ENCODE data around the gene ARTN.

Gene ARTN

GRCh38 chr1:43969416-43969745 is 35.8 kb downstream of the ARTN start:
- no peak for DNase-seq
- Mint-ChIP-seq H3K4me3 (peak overlapping the region; percentile 97), H3K4me1 (peaks cover 29% of the 10 kb centered on the region), H3K27me3 (no peaks in the 10 kb centered on the region), H3K36me3 (ENCODE audit: low read depth) (peaks cover 22% of the 10 kb centered on the region), H3K9me3 (no peaks in the 10 kb centered on the region), H3K27ac (peak overlapping the region; percentile 87)
- no peak for ATAC-seq

GRCh38 chr1:43969746-43970466 is 36.3 kb downstream of the ARTN start, which contains the start of gene DPH2:
Gene DPH2 (plus strand): TSS chr1:43970010. CDS start chr1:43970176, 166 bp downstream.
- ATAC-seq (peak; percentile 96), DNase-seq (peak; percentile 95)
- peaks cover 22% of the 10 kb centered on the region for H3K36me3 Mint-ChIP-seq (ENCODE audit: low read depth)
- H3K27ac Mint-ChIP-seq, result peak within 1 kb of the TSS; percentile 87
- peaks cover 29% of the 10 kb centered on the region for H3K4me1 Mint-ChIP-seq
- H3K4me3 Mint-ChIP-seq, result peak within 1 kb of the TSS; percentile 97
- no peaks in the 10 kb centered on the region for H3K27me3 Mint-ChIP-seq
- no peaks in the 10 kb centered on the region for H3K9me3 Mint-ChIP-seq

GRCh38 chr1:43970502-43970901 is 36.9 kb downstream of the ARTN start:
- Mint-ChIP-seq H3K36me3 (ENCODE audit: low read depth) (peaks cover 22% of the 10 kb centered on the region), H3K4me3 (peak overlapping the region; percentile 97), H3K4me1 (peaks cover 32% of the 10 kb centered on the region), H3K9me3 (no peaks in the 10 kb centered on the region), H3K27me3 (no peaks in the 10 kb centered on the region), H3K27ac (peak overlapping the region; percentile 87)
- no peak for DNase-seq
- ATAC-seq, result no peak

- Mint-ChIP-seq H3K4me1 (peaks cover 36% of the 10 kb centered on the region), H3K27me3 (no peaks in the 10 kb centered on the region), H3K27ac (no peak overlapping the region), H3K36me3 (ENCODE audit: low read depth) (peaks cover 22% of the 10 kb centered on the region), H3K9me3 (no peaks in the 10 kb centered on the region), H3K4me3 (peak overlapping the region; percentile 97)
- no peak for DNase-seq
- ATAC-seq, result no peak
Measured at GRCh38 chr1:43970911-43971310, 37.3 kb downstream of the ARTN start.

- Mint-ChIP-seq H3K4me3 (peak overlapping the region; percentile 97), H3K9me3 (no peaks in the 10 kb centered on the region), H3K27ac (no peak overlapping the region), H3K27me3 (no peaks in the 10 kb centered on the region), H3K36me3 (ENCODE audit: low read depth) (peaks cover 24% of the 10 kb centered on the region), H3K4me1 (peaks cover 41% of the 10 kb centered on the region)
- DNase-seq (no peak), ATAC-seq (no peak)
Measured at GRCh38 chr1:43971336-43971980, 37.9 kb downstream of the ARTN start.

GRCh38 chr1:43973981-43974442 is 40.4 kb downstream of the ARTN start:
- H3K4me1 Mint-ChIP-seq, result peaks cover 63% of the 10 kb centered on the region
- no peaks in the 10 kb centered on the region for H3K27me3 Mint-ChIP-seq
- no peaks in the 10 kb centered on the region for H3K9me3 Mint-ChIP-seq
- H3K27ac Mint-ChIP-seq, result peak overlapping the region; percentile 81
- ATAC-seq (no peak), DNase-seq (no peak)
- peaks cover 44% of the 10 kb centered on the region for H3K36me3 Mint-ChIP-seq (ENCODE audit: low read depth)
- peak overlapping the region; percentile 86 for H3K4me3 Mint-ChIP-seq

GRCh38 chr1:43974443-43975248 is 41.0 kb downstream of the ARTN start, which contains the start of gene ATP6V0B:
Gene ATP6V0B (plus strand): TSS chr1:43974960. CDS start chr1:43975041, 81 bp downstream.
- DNase-seq (peak; percentile 98), ATAC-seq (peak; percentile 68)
- H3K27me3 Mint-ChIP-seq, result no peaks in the 10 kb centered on the region
- H3K9me3 Mint-ChIP-seq, result no peaks in the 10 kb centered on the region
- H3K4me3 Mint-ChIP-seq, result peak within 1 kb of the TSS; percentile 86
- H3K36me3 Mint-ChIP-seq (ENCODE audit: low read depth), result peaks cover 44% of the 10 kb centered on the region
- peak within 1 kb of the TSS; percentile 85 for H3K27ac Mint-ChIP-seq
- H3K4me1 Mint-ChIP-seq, result peaks cover 61% of the 10 kb centered on the region

GRCh38 chr1:43975249-43975961 is 41.8 kb downstream of the ARTN start:
- peak overlapping the region; percentile 86 for H3K4me3 Mint-ChIP-seq
- H3K27me3 Mint-ChIP-seq, result no peaks in the 10 kb centered on the region
- peaks cover 43% of the 10 kb centered on the region for H3K36me3 Mint-ChIP-seq (ENCODE audit: low read depth)
- peaks cover 62% of the 10 kb centered on the region for H3K4me1 Mint-ChIP-seq
- H3K9me3 Mint-ChIP-seq, result no peaks in the 10 kb centered on the region
- H3K27ac Mint-ChIP-seq, result peak overlapping the region; percentile 85
- DNase-seq (peak; percentile 27), ATAC-seq (no peak)

- H3K27ac Mint-ChIP-seq, result peak overlapping the region; percentile 85
- DNase-seq (no peak), ATAC-seq (no peak)
- peak overlapping the region; percentile 86 for H3K4me3 Mint-ChIP-seq
- H3K4me1 Mint-ChIP-seq, result peaks cover 60% of the 10 kb centered on the region
- H3K36me3 Mint-ChIP-seq (ENCODE audit: low read depth), result peaks cover 42% of the 10 kb centered on the region
- H3K27me3 Mint-ChIP-seq, result peaks cover 2% of the 10 kb centered on the region
- H3K9me3 Mint-ChIP-seq, result no peaks in the 10 kb centered on the region
Measured at GRCh38 chr1:43976045-43976444, 42.4 kb downstream of the ARTN start.

- DNase-seq (no peak), ATAC-seq (no peak)
- peaks cover 43% of the 10 kb centered on the region for H3K36me3 Mint-ChIP-seq (ENCODE audit: low read depth)
- H3K27me3 Mint-ChIP-seq, result peaks cover 2% of the 10 kb centered on the region
- H3K4me3 Mint-ChIP-seq, result peak overlapping the region; percentile 86
- H3K27ac Mint-ChIP-seq, result no peak overlapping the region
- H3K4me1 Mint-ChIP-seq, result peaks cover 56% of the 10 kb centered on the region
- H3K9me3 Mint-ChIP-seq, result no peaks in the 10 kb centered on the region
Measured at GRCh38 chr1:43976890-43977289, 43.3 kb downstream of the ARTN start.

- H3K27ac Mint-ChIP-seq, result peak overlapping the region; percentile 70
- peaks cover 42% of the 10 kb centered on the region for H3K36me3 Mint-ChIP-seq (ENCODE audit: low read depth)
- ATAC-seq (no peak), DNase-seq (no peak)
- H3K4me1 Mint-ChIP-seq, result peaks cover 56% of the 10 kb centered on the region
- H3K4me3 Mint-ChIP-seq, result peak overlapping the region; percentile 86
- peaks cover 2% of the 10 kb centered on the region for H3K27me3 Mint-ChIP-seq
- no peaks in the 10 kb centered on the region for H3K9me3 Mint-ChIP-seq
Measured at GRCh38 chr1:43977376-43978263, 44.0 kb downstream of the ARTN start.

GRCh38 chr1:43978264-43978550 is 44.6 kb downstream of the ARTN start:
- H3K36me3 Mint-ChIP-seq (ENCODE audit: low read depth), result peaks cover 42% of the 10 kb centered on the region
- no peak for ATAC-seq
- H3K27me3 Mint-ChIP-seq, result peaks cover 2% of the 10 kb centered on the region
- no peak for DNase-seq
- H3K4me3 Mint-ChIP-seq, result peak overlapping the region; percentile 86
- H3K4me1 Mint-ChIP-seq, result peaks cover 56% of the 10 kb centered on the region
- H3K9me3 Mint-ChIP-seq, result no peaks in the 10 kb centered on the region
- peak overlapping the region; percentile 70 for H3K27ac Mint-ChIP-seq

- peak; percentile 58 for DNase-seq
- peaks cover 2% of the 10 kb centered on the region for H3K27me3 Mint-ChIP-seq
- no peaks in the 10 kb centered on the region for H3K9me3 Mint-ChIP-seq
- ATAC-seq, result peak; percentile 6
- H3K27ac Mint-ChIP-seq, result peak within 1 kb of the TSS; percentile 87
- peaks cover 37% of the 10 kb centered on the region for H3K36me3 Mint-ChIP-seq (ENCODE audit: low read depth)
- peaks cover 52% of the 10 kb centered on the region for H3K4me1 Mint-ChIP-seq
- peak within 1 kb of the TSS; percentile 90 for H3K4me3 Mint-ChIP-seq
Measured at GRCh38 chr1:43978551-43979260, 45.1 kb downstream of the ARTN start, which contains the start of gene B4GALT2. Gene B4GALT2 (plus strand): TSS chr1:43979210. CDS start chr1:43981161, 1,951 bp downstream.

Measured in activated naive CD8-positive, alpha-beta T cell treated with anti-CD3 and anti-CD28 coated beads, Interleukin-2, amount 50 U/mL, for 24 hours (primary cell).